ENCODE data around the gene LINGO3.

LINGO3 gene, protein sequence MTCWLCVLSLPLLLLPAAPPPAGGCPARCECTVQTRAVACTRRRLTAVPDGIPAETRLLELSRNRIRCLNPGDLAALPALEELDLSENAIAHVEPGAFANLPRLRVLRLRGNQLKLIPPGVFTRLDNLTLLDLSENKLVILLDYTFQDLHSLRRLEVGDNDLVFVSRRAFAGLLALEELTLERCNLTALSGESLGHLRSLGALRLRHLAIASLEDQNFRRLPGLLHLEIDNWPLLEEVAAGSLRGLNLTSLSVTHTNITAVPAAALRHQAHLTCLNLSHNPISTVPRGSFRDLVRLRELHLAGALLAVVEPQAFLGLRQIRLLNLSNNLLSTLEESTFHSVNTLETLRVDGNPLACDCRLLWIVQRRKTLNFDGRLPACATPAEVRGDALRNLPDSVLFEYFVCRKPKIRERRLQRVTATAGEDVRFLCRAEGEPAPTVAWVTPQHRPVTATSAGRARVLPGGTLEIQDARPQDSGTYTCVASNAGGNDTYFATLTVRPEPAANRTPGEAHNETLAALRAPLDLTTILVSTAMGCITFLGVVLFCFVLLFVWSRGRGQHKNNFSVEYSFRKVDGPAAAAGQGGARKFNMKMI

DNA sequence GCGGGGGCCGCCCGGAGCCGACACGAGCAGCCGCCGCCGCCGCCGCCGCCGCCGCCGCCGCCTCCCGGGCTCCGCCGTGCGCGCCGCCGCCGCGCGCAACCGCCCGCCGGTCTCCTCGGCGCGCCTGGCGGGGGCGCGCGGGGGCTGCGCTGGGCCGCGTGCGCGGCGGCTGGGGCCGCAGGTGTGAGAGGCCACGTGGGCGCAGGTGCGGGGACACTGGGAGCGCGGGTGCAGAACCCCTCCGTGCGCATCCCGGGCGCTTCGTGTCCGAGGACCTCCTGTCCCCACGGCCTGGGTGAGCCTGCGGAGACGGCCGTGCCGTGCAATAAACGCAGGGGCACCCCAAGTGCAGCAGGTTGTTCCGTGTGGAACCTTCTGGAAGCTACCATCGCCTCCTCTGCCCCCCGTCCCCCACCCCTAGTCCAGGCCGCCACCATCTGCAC is at the start of gene LINGO3:
TSS of gene LINGO3 (minus strand) at position 41 of the 443 bp plus-strand sequence. CDS start 16,378 bp downstream, outside the sequence.
- no peaks in the 10 kb centered on the region for H3K36me3 ChIP-seq (ENCODE audit: insufficient read depth, low read length)
- H2AFZ ChIP-seq (ENCODE audit: low read length, unreplicated experiment) = no peak within 1 kb of the TSS

DNA sequence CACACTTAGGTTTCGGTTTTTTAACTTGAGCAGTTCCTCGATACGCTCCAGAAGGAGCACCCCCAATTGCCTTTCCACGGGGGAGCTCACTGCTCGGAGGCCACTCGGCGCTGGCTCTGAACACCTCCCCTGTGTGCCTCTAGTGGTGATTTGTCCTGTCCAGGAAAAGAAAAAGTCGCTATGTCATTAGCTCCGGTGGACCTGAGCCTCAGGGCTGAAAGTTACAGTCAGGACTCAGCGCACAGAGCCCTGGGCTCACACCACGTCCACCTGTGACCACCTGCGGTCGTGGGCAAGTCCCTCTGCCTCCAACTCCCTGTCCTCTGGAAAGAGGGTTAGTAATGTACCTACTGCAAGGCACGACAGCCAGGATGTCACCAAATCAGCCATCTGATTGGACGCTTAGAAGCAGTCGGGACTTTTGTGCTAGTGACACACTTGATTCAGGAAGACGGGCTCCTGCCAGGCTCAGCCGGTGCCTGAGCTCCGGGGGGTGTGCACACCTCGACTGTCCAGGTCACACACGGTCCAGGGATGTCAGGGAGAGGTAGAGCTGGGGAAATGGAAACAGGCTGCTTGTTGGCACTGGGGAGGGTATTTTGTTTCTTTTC is 48.2 kb upstream of the LINGO3 start:
- no peaks in the 10 kb centered on the region for H3K4me1 ChIP-seq (ENCODE audit: control insufficient read depth, insufficient read depth, low read length, unreplicated experiment)
- H3K4me3 ChIP-seq (ENCODE audit: low read depth, low read length) = no peak overlapping the region
- H3K79me2 ChIP-seq (ENCODE audit: control insufficient read depth, insufficient read depth, low read length, unreplicated experiment) = no peaks in the 10 kb centered on the region
- H3K27ac ChIP-seq (ENCODE audit: low read depth, low read length) = no peak overlapping the region
- H3K27me3 ChIP-seq (ENCODE audit: insufficient read depth, low read length) = peaks cover 11% of the 10 kb centered on the region; the same call in 1 of the 2 replicates
- no peaks in the 10 kb centered on the region for H3K36me3 ChIP-seq (ENCODE audit: insufficient read depth, low read length)
- H2AFZ ChIP-seq (ENCODE audit: low read length, unreplicated experiment) = no peak overlapping the region

More for the DNA sequence above, at the start of gene LINGO3:
- H3K4me1 ChIP-seq (ENCODE audit: control insufficient read depth, insufficient read depth, low read length, unreplicated experiment) = peaks cover 6% of the 10 kb centered on the region
- H3K4me3 ChIP-seq (ENCODE audit: low read depth, low read length) = no peak within 1 kb of the TSS
- no peaks in the 10 kb centered on the region for H3K79me2 ChIP-seq (ENCODE audit: control insufficient read depth, insufficient read depth, low read length, unreplicated experiment)
- H3K27ac ChIP-seq (ENCODE audit: low read depth, low read length) = no peak within 1 kb of the TSS
- peaks cover 14% of the 10 kb centered on the region for H3K27me3 ChIP-seq (ENCODE audit: insufficient read depth, low read length)

DNA sequence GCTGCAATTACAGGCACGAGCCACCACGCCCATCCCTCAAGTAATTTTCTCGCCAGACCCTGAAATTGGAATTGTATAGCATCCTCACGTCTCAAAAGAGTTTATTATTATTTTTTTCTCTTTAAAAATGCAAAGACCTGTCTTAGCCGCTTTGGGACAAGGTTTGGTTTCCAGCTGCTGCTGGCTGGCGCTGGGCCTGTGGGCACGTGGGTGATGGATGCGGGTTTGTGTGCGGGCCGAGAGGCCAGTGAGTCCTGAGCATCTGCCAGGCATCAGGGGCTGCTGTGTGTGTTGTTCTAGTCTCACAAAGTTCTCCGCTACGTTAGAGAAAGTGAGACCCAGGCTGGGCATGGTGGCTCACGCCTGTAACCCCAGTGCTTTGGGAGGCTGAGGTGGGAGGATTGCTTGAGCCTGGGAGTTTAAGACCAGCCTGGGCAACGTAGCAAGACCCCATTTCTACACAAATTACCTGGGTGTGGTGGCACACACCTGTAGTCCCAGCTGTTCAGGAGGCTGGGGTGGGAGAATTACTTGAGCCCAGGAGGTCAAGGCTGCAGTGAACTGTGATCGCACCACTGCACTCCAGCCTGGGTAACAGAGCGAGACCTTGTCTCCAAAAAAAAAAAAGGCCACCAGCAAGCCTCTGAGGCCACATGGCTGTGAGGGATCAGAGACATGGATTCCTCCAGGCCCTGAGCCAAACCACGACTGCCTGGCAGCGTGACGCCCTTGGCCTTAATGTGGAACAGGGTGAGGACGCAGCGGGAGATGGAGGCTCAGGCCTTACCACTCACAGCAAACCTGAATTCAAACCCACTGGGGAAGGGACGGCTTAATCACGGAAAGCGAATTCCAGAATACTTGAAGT is 47.4 kb upstream of the LINGO3 start:
- no peak overlapping the region for H2AFZ ChIP-seq (ENCODE audit: low read length, unreplicated experiment)
- H3K36me3 ChIP-seq (ENCODE audit: insufficient read depth, low read length) = no peaks in the 10 kb centered on the region

DNA sequence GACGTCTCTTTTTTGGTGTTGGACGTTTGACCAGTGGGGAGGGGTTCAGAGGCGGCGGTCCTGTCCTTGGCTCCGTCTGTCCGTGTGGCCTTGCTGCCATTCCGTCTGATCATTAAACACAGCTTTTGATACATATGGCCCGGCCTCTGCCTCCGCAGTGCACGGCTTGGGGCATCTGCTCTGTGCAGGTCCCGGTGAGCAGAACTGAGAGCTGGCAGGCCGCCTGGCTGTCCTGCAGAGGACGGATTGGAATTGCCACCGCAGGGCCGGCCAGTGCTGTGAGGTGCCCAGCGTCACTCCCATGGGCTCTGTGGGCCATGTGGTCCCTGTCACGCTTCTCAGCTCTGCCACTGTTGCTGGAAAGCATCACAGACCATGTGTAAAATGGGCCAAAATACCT is 46.7 kb upstream of the LINGO3 start:
- H3K79me2 ChIP-seq (ENCODE audit: control insufficient read depth, insufficient read depth, low read length, unreplicated experiment) = no peaks in the 10 kb centered on the region
- no peaks in the 10 kb centered on the region for H3K36me3 ChIP-seq (ENCODE audit: insufficient read depth, low read length)
- H2AFZ ChIP-seq (ENCODE audit: low read length, unreplicated experiment) = no peak overlapping the region
- no peak overlapping the region for H3K27ac ChIP-seq (ENCODE audit: low read depth, low read length)
- 0 out of 2 replicates have a peak, but pooled peaks cover 5% of the 10 kb centered on the region for H3K27me3 ChIP-seq (ENCODE audit: insufficient read depth, low read length)
- no peaks in the 10 kb centered on the region for H3K4me1 ChIP-seq (ENCODE audit: control insufficient read depth, insufficient read depth, low read length, unreplicated experiment)
- H3K4me3 ChIP-seq (ENCODE audit: low read depth, low read length) = no peak overlapping the region

More for the DNA sequence above, 47.4 kb upstream of the LINGO3 start:
- Histone ChIP-seq H3K4me3 (ENCODE audit: low read depth, low read length) (no peak overlapping the region), H3K27ac (ENCODE audit: low read depth, low read length) (no peak overlapping the region), H3K27me3 (ENCODE audit: insufficient read depth, low read length) (peaks cover 7% of the 10 kb centered on the region; the same call in 1 of the 2 replicates), H3K4me1 (ENCODE audit: control insufficient read depth, insufficient read depth, low read length, unreplicated experiment) (no peaks in the 10 kb centered on the region), H3K79me2 (ENCODE audit: control insufficient read depth, insufficient read depth, low read length, unreplicated experiment) (no peaks in the 10 kb centered on the region)

DNA sequence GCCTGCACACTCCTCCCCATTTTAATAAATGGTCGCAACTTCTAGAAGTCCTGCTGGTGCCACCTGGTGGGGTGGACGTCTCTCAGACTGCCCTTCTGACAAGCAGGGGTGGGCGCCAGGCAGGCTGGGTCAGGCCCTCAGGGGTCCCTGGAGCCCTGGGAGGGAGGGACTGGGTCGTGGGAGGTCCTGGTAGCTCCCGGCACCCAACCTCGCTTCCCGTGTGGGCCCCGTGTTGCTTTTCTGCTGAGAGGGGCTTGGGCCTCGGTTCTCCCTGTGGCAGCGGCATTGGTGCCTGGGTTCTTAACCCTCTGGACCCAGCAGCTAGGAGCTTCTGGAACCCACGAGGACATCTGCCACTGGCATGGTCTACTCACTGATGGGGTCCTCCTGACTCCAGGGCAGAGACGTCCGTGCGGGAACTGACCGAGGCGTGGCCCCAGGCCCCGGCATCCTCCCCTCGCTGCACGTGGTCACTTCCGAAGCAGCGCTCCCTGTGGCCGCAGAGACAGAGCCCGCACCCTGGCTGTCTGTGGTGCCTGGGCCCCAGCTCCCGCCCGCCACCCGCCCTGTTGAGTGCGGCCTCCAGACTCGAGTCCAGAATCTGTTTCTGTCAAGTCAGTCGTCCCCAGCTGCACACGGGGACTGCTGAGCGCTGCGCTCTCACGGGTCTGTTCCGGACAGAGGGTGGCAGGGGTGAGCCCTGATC is 46.1 kb upstream of the LINGO3 start:
- Histone ChIP-seq H3K79me2 (ENCODE audit: control insufficient read depth, insufficient read depth, low read length, unreplicated experiment) (no peaks in the 10 kb centered on the region), H3K36me3 (ENCODE audit: insufficient read depth, low read length) (no peaks in the 10 kb centered on the region), H3K4me3 (ENCODE audit: low read depth, low read length) (no peak overlapping the region), H3K4me1 (ENCODE audit: control insufficient read depth, insufficient read depth, low read length, unreplicated experiment) (no peaks in the 10 kb centered on the region), H3K27ac (ENCODE audit: low read depth, low read length) (no peak overlapping the region), H3K27me3 (ENCODE audit: insufficient read depth, low read length) (0 out of 2 replicates have a peak, but pooled peaks cover 4% of the 10 kb centered on the region), H2AFZ (ENCODE audit: low read length, unreplicated experiment) (no peak overlapping the region)

DNA sequence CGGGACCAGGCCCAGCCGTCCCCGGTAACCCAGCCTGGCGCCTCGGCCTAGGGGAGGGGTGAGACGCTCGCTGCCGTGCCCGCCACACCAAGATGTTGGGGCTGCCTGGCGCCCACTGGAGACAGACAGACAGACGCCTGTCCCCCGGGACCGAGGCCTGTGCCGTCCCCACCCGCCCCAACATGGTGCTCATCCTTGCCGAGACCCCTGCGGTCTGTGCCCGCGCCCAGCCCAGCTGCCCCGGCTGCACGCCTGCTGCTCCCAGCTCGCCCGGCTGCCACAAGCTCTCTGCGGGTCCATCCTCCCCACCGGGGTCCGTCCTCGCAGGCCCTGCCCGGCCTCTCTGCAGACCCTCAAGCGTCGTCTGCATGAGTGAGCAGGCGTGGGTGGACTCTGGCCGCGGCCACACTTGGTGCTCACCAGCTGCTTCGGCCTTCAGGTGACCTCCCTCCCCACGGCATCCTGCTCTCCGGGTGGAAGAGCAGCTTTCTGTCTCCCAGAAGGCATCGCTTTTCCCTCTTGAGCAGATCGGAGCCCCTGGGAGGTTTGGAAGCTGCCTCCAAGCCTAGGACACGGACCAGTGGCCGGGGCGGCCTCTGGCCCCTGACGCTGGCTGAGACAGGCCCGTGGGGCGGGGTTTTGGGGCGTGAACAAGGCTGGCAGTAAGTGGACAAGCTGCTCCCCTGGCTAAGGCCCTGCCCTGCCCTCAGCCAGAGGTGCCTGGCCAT is 45.4 kb upstream of the LINGO3 start:
- H3K27me3 ChIP-seq (ENCODE audit: insufficient read depth, low read length) = no peaks in the 10 kb centered on the region
- no peak overlapping the region for H2AFZ ChIP-seq (ENCODE audit: low read length, unreplicated experiment)
- H3K36me3 ChIP-seq (ENCODE audit: insufficient read depth, low read length) = no peaks in the 10 kb centered on the region
- H3K27ac ChIP-seq (ENCODE audit: low read depth, low read length) = no peak overlapping the region
- H3K4me3 ChIP-seq (ENCODE audit: low read depth, low read length) = no peak overlapping the region
- H3K4me1 ChIP-seq (ENCODE audit: control insufficient read depth, insufficient read depth, low read length, unreplicated experiment) = no peaks in the 10 kb centered on the region
- no peaks in the 10 kb centered on the region for H3K79me2 ChIP-seq (ENCODE audit: control insufficient read depth, insufficient read depth, low read length, unreplicated experiment)

DNA sequence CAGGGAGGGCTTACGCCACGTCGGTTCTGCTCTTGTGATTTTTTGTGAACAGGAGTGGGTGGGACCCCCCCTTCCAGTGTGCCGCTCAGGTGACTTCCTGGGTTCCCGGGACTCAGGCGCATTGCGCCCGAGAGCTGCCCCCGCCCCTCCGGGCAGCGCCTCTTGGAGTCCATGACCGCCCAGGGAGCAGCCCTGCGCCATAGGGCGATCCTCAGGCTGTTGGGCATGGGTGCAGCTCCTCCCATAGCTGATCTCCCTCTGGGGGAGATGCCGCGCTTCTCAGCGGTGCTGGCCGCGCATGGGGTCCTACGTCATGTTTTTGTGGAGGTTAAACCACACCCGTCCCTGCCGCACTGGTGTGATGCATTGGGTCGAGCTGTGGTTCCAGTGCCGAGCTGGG is 44.2 kb upstream of the LINGO3 start:
- Histone ChIP-seq H3K4me3 (ENCODE audit: low read depth, low read length) (no peak overlapping the region), H3K27me3 (ENCODE audit: insufficient read depth, low read length) (no peaks in the 10 kb centered on the region), H3K36me3 (ENCODE audit: insufficient read depth, low read length) (no peaks in the 10 kb centered on the region), H3K4me1 (ENCODE audit: control insufficient read depth, insufficient read depth, low read length, unreplicated experiment) (no peaks in the 10 kb centered on the region), H3K79me2 (ENCODE audit: control insufficient read depth, insufficient read depth, low read length, unreplicated experiment) (no peaks in the 10 kb centered on the region), H2AFZ (ENCODE audit: low read length, unreplicated experiment) (no peak overlapping the region), H3K27ac (ENCODE audit: low read depth, low read length) (no peak overlapping the region)

DNA sequence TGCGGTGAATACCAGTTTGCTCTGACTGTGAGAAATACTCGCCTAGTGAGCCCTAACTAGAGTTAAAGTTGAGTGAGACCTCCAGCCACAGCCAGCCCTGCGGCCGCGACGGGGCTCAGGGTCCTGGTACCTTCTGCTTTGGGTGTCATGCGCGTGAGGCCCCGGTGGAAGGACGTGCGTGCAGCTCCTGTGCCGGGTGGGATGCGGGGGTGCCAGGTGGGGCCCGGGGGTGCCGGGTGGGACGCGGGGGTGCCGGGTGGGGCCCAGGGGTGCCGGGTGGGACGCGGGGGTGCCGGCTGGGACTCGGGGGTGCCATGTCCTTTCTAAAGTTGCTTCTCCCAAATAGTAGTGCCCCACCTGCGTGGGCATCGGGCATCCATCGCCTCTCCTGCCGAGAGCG is 43.6 kb upstream of the LINGO3 start:
- Histone ChIP-seq H2AFZ (ENCODE audit: low read length, unreplicated experiment) (no peak overlapping the region), H3K36me3 (ENCODE audit: insufficient read depth, low read length) (no peaks in the 10 kb centered on the region)

DNA sequence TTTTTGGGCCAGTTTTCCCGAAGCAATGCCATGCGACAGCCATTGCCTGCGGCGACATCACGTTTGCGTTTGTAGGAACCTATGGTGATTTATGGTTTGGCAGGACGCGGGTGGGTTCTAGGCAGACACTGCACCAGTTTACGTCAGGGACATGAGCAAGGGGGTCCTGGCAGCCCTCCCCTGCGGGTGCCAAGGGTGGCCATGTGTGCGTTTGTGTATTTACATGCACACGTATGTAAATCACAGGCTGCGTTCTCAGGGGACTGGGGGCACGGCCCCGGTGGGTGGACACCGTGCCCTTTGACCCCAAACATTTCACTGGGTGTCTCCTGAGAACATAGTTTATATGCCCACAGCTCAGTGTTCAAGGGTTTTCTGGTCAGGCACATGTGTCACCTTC is 42.7 kb upstream of the LINGO3 start:
- Histone ChIP-seq H3K4me3 (ENCODE audit: low read depth, low read length) (no peak overlapping the region), H3K79me2 (ENCODE audit: control insufficient read depth, insufficient read depth, low read length, unreplicated experiment) (no peaks in the 10 kb centered on the region), H3K4me1 (ENCODE audit: control insufficient read depth, insufficient read depth, low read length, unreplicated experiment) (no peaks in the 10 kb centered on the region), H3K27ac (ENCODE audit: low read depth, low read length) (no peak overlapping the region), H3K27me3 (ENCODE audit: insufficient read depth, low read length) (no peaks in the 10 kb centered on the region), H2AFZ (ENCODE audit: low read length, unreplicated experiment) (no peak overlapping the region), H3K36me3 (ENCODE audit: insufficient read depth, low read length) (no peaks in the 10 kb centered on the region)

More for the DNA sequence above, 43.6 kb upstream of the LINGO3 start:
- no peak overlapping the region for H3K27ac ChIP-seq (ENCODE audit: low read depth, low read length)
- no peaks in the 10 kb centered on the region for H3K27me3 ChIP-seq (ENCODE audit: insufficient read depth, low read length)
- H3K4me1 ChIP-seq (ENCODE audit: control insufficient read depth, insufficient read depth, low read length, unreplicated experiment) = no peaks in the 10 kb centered on the region
- H3K79me2 ChIP-seq (ENCODE audit: control insufficient read depth, insufficient read depth, low read length, unreplicated experiment) = no peaks in the 10 kb centered on the region
- no peak overlapping the region for H3K4me3 ChIP-seq (ENCODE audit: low read depth, low read length)
